Stimulated activated CD8-positive, alpha-beta memory T cell treated with anti-CD3 and anti-CD28 coated beads, Interleukin-4, amount 100 ng/mL, for 48 hours (primary cell): ENCODE data around the gene MAP2.

Experiments
- DNase-seq: peaks from one replicate; pipeline ENCODE4 v3.0.0-alpha.2; 2020

MAP2 gene

DNA sequence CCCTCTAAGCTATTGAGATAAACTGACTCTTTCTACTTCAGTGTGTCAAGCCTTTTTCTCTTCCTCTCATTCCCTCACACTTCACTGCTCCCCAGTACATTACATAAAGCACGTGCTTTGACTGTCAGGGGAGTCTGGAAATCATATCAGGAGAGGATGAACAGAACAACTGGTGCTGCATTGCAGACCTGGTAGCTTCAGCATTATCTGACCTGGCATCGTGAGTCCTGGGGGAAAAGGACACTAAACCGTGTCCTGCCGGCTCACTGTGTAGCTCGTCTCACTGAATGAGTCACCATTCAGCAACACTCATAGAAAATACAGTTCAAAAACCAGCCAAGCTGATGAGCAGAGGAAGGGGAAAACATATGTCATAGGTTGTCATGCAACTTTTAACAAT, 239.3 kb downstream of the MAP2 start:
- no peak for DNase-seq

DNA sequence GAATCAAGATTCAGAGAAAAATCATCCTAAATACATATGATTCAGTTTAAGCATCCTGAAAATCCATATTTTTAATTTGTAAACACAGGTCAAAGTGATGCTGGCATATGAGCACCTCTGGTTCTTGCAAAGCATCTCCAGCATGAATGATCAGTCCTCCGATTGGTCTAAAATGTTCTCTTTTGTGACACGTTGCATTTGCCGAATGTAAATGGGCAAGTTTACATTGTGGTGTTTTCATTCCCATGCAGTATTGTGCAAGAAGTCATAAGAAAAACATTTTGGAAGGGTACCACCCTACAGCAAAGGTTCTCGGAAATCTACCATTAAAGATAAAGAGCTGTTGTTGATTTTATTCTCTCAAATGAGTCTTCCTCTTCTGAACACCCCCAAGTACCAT, 239.8 kb downstream of the MAP2 start:
- no peak for DNase-seq

GRCh38 chr2:209666296-209666695, 242.4 kb downstream of the MAP2 start:
- DNase-seq: no peak

DNA sequence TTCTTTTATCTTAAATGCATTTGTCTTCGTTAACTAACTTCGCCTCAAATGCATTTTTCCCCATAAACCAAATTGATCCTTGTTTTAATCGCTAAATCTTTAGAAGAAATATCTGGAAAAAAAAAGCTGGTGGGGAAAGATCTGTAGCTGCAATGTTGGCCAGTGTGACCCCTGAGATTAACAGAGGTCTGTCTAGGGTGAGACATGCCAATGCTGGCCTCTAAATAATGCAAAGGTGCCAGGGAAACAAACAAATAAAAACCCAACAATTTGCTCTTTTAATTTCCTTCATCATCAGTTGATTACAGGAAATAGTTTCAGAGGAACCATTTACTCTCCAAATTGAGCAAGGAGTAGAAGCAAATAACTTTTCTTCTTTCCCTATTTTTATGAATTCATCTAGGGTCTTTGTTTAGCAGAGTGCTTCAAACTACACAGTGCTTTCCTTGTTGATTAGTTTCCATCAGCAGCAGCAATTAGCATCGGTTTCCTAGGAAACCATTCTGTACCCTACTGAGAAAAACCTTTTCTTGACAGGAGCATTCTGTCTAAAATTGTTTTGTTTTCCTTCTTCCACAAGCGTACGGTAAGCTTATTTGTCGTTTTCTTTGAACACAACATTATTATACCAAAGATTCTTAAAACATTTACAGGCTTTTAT, 247.3 kb downstream of the MAP2 start:
- DNase-seq: no peak

DNA sequence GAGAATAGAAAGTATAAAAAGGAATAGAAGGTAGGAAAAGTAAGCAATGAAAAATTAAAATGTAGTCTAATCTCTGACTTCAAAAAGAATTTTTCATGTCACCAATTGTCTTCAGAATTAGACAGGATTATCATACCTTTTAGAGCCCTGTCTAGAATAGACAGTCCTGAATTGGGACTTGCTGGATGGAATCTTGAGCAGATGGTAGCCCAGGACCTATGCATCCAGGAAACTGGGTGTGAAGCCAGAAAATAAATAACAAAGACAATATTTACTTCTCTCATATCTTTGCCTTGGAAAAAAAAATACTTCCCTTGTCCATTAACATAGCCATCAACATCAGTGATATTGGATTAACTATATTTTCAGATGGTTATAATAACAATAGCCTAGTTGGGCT, 250.0 kb downstream of the MAP2 start:
- DNase-seq: no peak

GRCh38 chr2:209680596-209680995, 256.7 kb downstream of the MAP2 start:
- no peak for DNase-seq

DNA sequence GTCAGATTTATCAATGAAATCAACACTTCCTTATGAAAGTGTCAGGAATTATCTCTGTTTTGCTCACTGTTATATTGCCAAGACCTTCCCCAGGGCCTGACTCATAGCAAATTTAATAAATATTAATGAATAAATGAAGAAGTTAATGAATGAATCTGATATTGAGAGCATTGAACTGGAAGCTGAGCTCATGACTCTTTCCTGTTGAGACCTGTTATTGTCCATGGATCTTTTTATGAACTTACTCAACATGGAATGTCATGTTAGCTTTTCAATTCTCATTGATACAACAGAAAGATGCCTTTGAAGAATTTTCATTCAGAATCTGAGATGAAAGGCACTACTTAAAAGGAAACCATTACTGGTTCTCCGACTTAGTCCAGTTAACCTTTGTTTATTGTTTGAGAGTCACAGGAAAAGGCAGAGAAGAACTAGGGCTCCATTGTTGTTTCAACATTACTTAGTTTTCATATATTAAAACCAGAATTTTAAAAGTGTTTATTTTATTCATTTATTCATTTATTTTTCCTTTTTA, 257.4 kb downstream of the MAP2 start:
- no peak for DNase-seq

DNA sequence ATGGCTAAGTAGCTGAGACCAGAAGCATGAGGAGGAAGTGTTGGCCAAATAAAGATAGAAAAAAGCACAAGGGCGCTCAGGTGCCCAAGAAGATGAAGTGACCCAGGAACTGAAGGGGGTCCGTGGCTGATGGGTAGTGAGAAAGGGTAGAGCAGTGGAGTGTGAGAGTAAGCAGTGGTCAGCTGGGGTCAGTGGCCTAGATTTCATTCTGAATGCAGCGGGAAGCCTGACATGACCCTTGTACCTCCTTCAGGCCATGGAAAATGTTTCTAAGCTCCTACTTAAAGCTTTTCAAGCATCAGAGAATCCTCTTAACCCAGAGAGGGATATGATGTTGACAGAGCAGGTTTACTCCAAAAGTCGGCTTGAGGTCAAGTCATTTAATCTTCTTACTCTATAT, 258.8 kb downstream of the MAP2 start:
- no peak for DNase-seq

DNA sequence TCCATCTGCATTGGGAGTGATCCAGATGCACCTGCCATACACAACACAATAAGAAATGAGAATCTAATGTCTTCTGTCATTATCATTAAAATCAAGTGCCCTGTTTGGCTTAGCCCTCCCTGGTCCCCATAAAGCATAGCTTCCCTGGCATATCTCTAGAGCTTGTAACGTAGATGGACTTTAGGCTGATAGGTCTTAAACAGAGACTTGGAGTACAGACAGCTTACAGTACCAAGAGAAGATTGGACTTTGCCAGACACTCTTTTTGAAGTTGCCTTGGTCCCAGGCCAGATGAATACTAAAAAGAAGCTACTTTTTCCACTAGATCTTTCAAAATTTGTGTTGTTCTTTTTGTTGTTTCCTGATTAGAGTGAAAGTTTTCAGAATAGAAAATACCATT, 261.5 kb downstream of the MAP2 start:
- DNase-seq: no peak

DNA sequence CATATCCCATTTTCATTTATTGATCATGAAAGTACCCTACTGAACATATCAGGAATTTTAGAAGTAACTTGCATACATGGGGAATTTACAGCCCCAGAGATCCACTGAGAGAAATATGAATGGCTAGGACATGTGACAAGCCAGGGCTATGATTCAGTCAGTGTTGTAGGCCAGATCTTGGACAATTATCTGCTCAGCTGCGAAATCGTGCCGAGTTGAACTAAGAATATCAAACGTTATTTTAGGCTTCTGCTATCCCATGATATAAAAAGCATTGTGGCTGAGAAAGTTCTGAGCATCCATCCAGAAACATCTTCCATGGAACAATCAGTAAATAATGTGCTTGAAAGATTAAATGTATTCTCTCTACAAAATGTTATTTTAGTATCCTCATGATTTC, 262.1 kb downstream of the MAP2 start:
- DNase-seq: no peak

- no peak for DNase-seq
Measured at GRCh38 chr2:209686448-209686847, 262.6 kb downstream of the MAP2 start.

DNA sequence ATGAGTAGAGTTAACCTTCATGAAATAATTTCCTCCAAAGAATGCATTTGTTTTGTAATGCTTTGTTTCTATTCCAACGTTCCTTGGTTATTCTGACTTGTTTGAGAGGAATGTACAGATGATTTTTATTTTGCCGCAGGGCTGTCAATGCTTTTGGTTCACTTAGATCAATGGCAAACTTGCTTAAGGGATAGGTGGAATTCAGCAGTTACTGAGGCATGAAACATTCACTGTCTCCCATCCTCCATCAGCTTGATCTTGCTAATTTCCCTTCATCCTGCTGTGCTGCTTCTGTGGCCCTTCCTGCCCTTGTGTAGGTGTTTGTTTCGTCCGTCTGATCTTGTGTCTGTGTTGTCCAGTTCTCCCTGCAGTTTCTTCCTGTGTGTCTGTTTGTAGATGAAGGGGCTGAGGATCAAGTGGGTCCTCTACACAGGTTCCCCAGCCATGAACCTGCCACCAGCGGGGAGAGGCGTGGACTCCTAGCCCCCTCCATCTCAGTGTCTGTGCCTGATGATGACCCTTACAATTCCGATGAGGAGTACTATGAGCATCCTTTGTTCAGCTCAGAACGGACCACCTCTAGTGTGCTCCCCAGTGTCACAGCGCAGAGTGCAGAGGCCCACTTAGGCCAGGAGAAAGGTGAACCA, 263.6 kb downstream of the MAP2 start:
- DNase-seq: no peak

DNA sequence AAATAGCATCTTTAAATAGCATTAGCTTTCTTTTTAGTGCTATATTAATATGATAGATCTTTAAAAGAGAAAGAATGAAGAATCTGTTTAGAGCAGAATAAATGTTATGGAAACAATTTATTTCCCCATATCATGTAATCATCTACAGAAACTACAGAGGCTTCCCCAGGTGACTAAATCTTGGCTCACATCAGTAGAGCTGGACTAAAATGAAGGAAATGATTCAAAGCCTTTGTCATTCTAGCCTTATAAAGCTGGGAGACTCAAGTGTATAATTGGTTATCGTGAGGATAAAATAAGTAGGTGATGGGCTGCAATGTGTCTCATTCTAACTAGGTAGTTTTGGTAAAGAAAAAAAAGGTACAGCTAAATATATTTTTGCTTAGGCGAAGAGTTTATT, 264.5 kb downstream of the MAP2 start:
- no peak for DNase-seq

DNA sequence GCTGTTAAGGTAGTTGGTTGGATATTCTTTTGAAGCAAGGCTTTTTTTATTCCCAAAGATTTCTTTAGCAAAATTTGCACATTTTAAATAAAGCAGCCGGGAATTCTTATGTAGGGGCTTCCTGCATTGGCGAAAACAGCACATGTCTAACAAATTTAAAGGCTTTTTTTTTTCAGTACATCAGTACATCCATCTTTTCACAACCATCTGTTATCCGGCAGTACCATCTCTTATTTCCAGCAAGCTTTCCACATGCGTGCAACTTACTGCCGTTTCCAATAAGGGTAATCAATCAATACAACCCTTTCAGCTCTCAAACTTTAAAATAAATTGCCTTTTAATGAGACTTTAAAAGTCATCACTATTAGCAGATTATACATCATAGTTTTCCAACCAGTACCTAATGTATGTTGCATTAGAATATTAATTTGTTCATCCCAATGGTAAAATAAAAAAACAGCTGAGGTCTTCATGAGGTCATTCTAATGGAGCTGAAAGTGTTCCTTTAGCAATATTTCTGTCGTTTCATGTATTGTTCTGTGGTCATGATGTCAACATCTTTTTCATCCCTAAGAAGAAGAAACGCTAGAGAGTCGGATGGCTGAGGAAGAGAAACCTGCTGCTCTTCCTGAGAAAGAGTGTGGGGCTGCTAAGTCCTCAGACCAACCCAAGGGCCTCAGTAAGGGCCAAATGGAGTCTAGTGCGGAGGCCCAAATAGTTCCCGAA, 266.3 kb downstream of the MAP2 start:
- DNase-seq: no peak

DNA sequence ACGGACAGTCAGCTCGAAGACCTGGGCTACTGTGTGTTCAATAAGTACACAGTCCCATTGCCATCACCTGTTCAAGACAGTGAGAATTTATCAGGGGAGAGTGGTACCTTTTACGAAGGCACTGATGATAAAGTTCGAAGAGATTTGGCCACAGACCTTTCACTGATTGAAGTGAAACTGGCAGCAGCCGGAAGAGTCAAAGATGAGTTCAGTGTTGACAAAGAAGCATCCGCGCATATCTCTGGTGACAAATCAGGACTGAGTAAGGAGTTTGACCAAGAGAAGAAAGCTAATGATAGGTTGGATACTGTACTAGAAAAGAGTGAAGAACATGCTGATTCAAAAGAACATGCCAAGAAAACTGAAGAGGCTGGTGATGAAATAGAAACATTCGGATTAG, 270.9 kb downstream of the MAP2 start:
- no peak for DNase-seq

DNA sequence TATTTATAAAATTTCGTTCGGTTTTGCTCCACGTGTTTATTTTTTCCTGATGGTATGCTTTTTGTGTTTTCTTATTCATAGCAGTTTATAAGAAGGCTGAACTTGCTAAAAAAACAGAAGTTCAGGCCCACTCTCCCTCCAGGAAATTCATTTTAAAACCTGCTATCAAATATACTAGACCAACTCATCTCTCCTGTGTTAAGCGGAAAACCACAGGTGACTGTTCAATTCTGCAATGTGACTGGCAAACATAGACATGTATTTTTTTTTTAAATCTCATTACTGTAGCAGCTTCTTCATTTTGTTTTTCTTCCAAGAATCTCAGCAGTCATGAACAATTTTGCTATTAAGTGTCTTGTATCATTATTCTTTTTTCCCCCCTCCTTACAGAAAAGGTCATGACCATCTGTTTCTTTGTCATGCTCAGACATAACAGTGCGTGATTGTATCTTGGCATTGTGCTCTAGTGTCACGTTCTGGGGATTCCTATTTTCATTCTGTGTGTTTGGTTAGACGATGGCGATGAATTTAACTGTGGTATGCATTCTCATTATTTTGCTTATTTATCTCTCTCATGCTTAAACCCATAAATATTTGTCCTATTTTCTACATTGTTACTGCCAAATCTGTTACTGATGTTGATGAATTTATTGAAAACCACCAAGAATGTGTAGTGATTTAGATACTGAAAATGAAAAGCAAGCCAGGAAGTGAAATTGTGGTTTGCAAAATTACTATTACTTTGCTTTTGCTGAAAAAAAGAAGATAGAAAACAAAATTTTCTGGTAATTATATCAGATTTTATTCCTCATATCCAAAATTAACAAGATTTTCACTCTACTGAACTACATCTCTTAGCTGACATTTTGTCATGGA, 273.2 kb downstream of the MAP2 start:
- DNase-seq: no peak

- DNase-seq: no peak
Measured at GRCh38 chr2:209702775-209703174, 278.9 kb downstream of the MAP2 start.

- DNase-seq: no peak
Measured at GRCh38 chr2:209713219-209713618, 289.4 kb downstream of the MAP2 start.

- no peak for DNase-seq
Measured at GRCh38 chr2:209719034-209719433, 295.2 kb downstream of the MAP2 start.

DNA sequence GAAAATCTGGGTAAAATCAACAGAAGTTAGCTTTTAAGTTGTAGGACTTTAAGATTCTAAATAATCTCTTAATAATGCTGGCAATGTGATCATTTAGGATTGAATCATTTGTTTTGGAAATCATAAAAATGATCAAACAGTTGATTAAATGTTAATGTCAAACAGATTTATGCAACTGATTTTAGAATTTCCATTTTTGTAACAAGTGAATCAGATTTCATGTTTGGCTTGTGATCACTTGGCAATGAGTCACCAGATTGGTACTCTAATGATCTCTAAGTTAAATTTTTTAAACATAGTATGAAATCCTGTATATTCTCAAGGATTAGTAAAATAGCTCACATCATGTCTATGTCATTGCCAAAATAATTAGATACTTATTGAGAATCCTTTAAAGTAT, 297.6 kb downstream of the MAP2 start:
- DNase-seq: no peak

- DNase-seq: no peak
Measured at GRCh38 chr2:209726311-209726710, 302.5 kb downstream of the MAP2 start.

DNA sequence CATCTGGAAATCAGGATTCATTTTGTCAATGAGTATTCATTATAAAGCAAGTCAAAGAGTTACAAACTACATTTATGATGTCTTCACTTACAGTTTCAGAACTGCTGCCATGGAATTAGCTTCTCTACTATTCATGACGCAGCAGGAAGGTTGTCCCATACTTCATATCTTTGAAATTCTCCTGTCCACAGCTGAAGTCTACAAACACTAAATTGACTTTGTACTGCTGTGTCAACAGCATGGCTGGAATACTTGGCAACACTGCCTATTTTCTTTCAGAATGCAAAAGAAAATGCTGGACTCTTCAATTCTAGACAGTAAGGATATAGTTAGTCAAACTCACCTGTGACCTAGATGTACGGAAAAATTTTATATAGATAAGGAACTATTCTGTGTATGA, 303.2 kb downstream of the MAP2 start:
- DNase-seq: no peak

GRCh38 chr2:209734805-209735204, 311.0 kb downstream of the MAP2 start:
- DNase-seq: no peak
